Sigmoid colon (tissue), 4 donors: ENCODE measurements around the gene C12orf57.

ENCODE experiments used
- EP300 ChIP-seq, 4 donors: sonication (generic); formaldehyde crosslinking; IDR thresholded peaks; one replicate each; pipeline ENCODE4 v1.6.1; 2017; ENCODE audit warnings: antibody characterized with exemption in 4 of 4
- POLR2AphosphoS5 ChIP-seq, 4 donors: sonication (generic); formaldehyde crosslinking; IDR thresholded peaks; one replicate each; pipeline ENCODE4 v1.6.1; 2017; ENCODE audit warnings: antibody characterized with exemption in 4 of 4
- TF ChIP-seq, protein P1 (sequence below), 4 experiments: fragments of 450-650 bp in 3 of 4; fragments of 200-600 bp in 1 of 4; IDR thresholded peaks; one replicate each; pipeline ENCODE4 v1.5.1; 2016 to 2019; ENCODE audit warnings: antibody characterized with exemption in 4 of 4, mild to moderate bottlenecking in 3 of 4, moderate library complexity in 2 of 4

DNA sequence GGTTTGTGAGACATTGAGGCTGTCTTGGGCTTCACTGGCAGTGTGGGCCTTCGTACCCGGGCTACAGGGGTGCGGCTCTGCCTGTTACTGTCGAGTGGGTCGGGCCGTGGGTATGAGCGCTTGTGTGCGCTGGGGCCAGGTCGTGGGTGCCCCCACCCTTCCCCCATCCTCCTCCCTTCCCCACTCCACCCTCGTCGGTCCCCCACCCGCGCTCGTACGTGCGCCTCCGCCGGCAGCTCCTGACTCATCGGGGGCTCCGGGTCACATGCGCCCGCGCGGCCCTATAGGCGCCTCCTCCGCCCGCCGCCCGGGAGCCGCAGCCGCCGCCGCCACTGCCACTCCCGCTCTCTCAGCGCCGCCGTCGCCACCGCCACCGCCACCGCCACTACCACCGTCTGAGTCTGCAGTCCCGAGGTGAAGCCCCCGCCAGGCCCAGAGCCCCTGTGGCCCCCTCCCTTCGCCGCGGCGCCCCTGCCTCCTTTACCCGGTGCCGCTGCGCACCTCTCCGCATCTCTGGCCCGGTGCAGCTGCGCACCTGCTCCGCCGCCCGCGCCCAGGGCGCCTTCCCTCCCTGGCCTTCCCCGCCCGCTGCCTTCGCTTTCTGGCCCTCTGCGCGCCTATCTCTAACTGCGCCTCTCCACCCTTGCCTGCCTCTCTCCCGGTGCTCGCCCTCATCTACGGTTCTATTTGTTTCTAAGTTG lies 29.4 kb upstream of the C12orf57 start, which contains the start of gene ENO2:
- peak; percentile 44 to 75 (median 61) for TF ChIP-seq POLR2AphosphoS5 (IDR thresholded peaks at IDR 0.05)
- TF ChIP-seq, protein P1, sequence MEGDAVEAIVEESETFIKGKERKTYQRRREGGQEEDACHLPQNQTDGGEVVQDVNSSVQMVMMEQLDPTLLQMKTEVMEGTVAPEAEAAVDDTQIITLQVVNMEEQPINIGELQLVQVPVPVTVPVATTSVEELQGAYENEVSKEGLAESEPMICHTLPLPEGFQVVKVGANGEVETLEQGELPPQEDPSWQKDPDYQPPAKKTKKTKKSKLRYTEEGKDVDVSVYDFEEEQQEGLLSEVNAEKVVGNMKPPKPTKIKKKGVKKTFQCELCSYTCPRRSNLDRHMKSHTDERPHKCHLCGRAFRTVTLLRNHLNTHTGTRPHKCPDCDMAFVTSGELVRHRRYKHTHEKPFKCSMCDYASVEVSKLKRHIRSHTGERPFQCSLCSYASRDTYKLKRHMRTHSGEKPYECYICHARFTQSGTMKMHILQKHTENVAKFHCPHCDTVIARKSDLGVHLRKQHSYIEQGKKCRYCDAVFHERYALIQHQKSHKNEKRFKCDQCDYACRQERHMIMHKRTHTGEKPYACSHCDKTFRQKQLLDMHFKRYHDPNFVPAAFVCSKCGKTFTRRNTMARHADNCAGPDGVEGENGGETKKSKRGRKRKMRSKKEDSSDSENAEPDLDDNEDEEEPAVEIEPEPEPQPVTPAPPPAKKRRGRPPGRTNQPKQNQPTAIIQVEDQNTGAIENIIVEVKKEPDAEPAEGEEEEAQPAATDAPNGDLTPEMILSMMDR (IDR thresholded peaks at IDR 0.05) = no peak
- no peak for TF ChIP-seq EP300 (IDR thresholded peaks at IDR 0.05)
